Hematopoietic multipotent progenitor cell treated with erythropoietin and hydrocortisone succinate and interleukin-3 and kit ligand, for 4 days (in vitro differentiated cells): Measurements from ENCODE around the gene ABL2.
"Not testable (repeated sequence)": the region's sequence is repeated elsewhere in the genome, so short reads cannot be mapped to it uniquely, and the experiment has no call there.

ENCODE experiments used
- DNase-seq: peaks from one replicate; pipeline ENCODE4 v3.0.0-alpha.2; 2015

ABL2 gene

DNA sequence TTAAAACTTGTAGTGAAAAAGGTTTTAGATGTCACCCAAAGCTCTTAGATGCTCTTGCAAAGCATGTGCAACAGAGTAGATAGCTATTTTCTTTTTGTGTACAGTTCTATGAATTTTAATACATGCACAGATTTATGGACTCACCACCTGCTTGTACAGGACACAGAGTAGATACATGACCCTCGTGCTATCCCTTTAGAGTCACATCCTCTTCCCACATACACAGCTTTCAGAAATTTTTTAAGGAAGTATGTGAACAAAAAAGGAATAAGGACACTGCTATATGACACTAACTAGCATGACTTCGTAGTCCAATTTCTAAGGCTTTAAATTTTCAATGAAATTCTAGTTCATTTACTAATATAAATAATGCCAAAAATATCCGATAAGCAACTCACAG is 60.9 kb downstream of the ABL2 start:
- no peak for DNase-seq

DNA sequence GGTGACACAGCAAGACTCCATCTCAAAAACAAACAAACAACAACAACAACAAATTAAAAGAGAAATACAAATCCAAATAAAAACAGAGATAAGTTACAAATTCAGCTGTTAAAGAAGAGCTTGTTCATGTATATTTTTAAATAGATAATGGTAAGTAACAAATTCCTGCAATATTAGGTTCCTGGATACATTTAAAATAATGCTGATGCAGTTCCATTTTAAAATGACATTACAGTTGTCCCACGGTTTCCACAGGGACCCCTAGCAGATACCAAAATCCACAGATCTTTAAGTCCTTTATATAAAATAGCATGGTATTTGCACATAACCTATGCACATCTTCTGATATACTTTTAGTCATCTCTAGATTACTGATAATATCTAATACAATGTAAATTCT is 61.5 kb downstream of the ABL2 start:
- no peak for DNase-seq

GRCh38 chr1:179167418-179167777 is 62.1 kb downstream of the ABL2 start:
- no peak for DNase-seq

GRCh38 chr1:179166663-179167417 is 62.6 kb downstream of the ABL2 start:
- no peak for DNase-seq

DNA sequence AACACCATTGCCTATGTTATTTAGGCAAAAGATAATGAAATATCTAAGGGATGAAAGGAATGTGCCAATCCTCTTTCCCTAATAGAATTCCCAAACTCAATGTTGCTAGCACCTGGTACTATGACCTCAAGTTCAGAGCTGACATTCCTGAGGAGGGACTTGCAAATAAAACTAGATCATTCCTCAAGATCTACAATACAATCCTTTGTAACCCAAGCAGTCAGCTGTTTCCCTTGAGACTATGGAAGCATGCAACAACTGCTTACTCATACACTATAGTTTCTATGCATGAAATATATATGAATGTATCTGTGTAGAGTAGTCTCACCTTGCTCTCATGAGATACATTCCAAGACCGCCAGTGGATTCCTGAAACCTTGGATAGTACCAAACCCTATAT is 65.0 kb downstream of the ABL2 start:
- DNase-seq: no peak

DNA sequence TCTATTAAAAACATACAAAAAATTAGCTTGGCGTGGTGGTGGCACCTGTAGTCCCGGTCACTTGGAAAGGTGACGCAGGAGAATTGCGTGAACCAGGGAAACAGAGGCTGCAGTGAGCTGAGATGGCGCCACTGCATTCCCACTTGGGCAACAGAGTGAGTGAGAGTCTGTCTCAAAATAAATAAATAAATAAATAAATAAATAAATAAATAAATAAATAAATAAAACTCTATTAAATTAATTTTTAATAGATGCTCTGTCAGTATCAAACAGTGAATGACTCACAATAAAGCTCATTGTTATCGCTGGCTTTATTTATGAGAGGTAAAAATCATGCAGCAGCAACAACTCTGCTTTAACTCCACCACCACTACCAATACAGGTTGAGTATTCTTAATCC is 72.8 kb downstream of the ABL2 start:
- no peak for DNase-seq

GRCh38 chr1:179156026-179156425 is 73.5 kb downstream of the ABL2 start:
- no peak for DNase-seq

- DNase-seq: no peak
Measured at GRCh38 chr1:179155615-179156014, 73.9 kb downstream of the ABL2 start.

- DNase-seq: no peak
Measured at GRCh38 chr1:179154437-179154836, 75.0 kb downstream of the ABL2 start.

DNA sequence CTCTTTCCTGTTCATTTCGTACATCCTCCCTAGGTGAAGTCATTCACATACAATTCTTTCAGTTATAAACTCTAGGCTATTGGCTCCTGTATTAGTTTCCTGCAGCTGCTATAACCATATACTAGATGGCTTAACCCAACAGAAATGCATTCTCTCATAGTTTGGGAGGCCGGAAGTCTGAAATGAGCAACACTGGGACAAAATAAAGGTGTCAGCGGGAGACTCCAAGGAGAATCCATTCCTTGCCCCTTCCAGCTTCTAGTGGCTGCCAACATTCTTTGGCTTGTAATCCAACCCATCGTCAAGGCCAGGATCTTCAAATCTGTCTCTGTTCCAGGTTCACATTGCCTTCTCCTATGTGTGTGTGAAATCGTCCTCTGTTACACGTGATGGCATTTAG is 76.3 kb downstream of the ABL2 start:
- DNase-seq: no peak

GRCh38 chr1:179151908-179152682 is 77.4 kb downstream of the ABL2 start:
- DNase-seq: no peak

DNA sequence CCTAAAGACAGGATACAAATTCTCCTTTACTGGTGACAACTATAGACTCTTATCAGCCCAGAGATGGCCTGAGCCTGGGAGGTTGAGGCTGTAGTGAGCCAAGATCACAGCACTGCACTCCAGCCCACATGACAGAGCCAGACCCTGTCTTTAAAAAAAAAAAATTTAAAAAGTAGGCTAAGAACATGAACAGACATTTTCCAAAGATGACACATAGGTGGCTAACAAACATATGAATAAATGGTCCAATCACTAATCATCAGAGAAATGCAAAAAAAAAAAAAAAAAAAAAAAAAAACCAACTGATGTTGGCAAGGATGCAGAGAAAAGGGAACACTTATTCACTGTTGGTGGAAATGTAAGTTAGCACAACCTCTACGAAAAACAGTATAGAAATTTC is 82.6 kb downstream of the ABL2 start:
- no peak for DNase-seq

DNA sequence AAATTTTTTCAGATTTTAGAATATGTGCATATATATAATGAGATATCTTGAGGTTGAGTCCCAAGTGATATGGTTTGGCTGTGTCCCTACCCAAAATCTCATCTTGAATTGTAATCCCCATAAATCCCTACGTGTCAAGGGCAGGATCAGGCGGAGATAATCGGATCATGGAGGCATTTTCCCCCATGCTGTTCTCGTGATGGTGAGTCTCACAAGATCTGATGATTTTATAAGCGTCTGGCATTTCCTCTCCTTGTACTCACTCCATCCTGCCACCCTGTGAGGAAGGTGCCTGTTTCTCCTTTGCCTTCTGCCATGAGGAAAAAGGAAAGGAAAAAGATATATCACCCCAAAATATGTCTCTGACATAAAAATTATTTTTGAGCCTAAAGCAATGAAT is 83.0 kb downstream of the ABL2 start:
- DNase-seq: no peak

GRCh38 chr1:179145521-179145920 is 84.0 kb downstream of the ABL2 start:
- DNase-seq: no peak

DNA sequence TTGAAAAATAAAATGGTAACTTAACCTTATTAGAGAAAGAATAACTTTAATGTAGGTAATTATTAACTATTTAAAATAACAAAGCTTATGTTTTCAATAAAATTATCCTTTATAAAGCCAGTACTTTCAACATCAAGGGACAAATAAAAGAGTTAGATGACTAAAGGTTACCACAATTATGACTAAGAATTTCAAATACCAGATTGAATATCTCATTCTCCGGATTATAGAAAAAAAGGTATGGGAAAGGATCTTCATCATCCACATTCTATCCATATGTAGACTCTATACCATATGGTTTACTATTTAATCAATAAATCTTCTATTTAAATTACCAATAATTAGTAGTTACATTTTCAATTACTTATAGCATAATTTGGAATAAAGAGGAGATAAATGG is 84.9 kb downstream of the ABL2 start:
- no peak for DNase-seq

DNA sequence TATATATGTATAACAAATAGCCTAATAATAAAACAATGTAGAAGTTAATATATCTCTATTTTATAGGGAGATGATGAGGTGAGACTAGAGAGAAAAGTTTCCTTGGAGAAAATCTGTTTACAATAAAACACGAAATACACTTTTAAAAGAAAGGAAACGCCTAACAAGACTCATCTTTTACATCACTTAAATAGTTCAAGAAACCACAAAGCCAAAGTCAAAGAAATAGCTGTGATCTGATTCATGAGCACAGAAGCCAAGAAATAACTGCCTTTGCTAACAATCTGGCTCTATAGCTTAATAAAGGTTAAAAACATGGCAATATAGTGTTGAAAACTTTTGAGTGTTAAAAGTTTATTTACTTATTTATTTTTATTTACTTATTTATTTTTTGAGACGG is 86.2 kb downstream of the ABL2 start:
- peak; percentile 24 for DNase-seq

GRCh38 chr1:179142889-179143299 is 86.6 kb downstream of the ABL2 start:
- DNase-seq: peak; percentile 56

GRCh38 chr1:179141592-179142251 is 87.8 kb downstream of the ABL2 start:
- DNase-seq: peak; percentile 58

GRCh38 chr1:179138755-179139154 is 90.7 kb downstream of the ABL2 start:
- DNase-seq: not testable (repeated sequence)

- DNase-seq: no peak
Measured at GRCh38 chr1:179137617-179138255, 91.7 kb downstream of the ABL2 start.

- DNase-seq: not testable (repeated sequence)
Measured at GRCh38 chr1:179135707-179136106, 93.8 kb downstream of the ABL2 start.

GRCh38 chr1:179135168-179135567 is 94.3 kb downstream of the ABL2 start:
- not testable (repeated sequence) for DNase-seq

DNA sequence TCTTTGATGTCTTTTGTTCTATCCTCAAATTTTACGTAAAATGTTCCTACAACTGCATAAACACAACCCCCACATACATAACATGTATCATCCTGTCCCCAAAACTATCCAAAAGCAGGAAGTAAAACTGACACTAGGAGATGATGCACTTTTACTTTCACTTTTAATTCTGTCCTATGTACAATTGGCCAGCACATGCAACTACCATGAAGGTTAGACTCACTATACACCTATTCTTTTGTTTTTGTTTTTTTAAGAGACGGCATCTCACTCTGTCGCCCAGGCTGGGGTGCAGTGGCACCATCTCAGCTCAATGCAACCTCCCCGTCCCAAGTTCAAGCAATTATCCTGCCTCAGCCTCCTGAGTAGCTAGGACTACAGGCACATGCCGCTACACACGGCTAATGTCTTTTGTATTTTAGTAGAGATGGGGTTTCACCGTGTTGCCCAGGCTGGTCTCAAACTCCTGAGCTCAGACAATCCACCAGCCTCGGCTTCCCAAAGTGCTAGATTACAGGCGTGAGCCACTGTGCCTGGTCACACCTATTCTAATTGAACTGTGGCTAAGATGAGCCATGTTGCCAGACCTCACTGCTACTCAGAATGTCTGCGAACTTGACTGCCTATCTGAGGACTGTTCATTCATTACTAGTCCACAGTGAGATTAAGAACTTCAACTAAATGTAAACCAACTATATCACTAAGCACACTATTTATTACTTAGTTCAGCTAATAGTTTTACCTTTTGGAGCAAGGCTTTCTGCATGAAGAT is 99.6 kb downstream of the ABL2 start:
- DNase-seq: peak; percentile 73
